Thoracic aorta (tissue), 2 donors: Measurements from ENCODE around the gene ARHGAP5. TPM values are rescaled to one million over a fixed set of nuclear protein-coding genes. Genes with fewer than 3 reads are reported as not detected.
"Not testable (repeated sequence)": the region's sequence is repeated elsewhere in the genome, so short reads cannot be mapped to it uniquely, and the experiment has no call there.

Experiments
- ATAC-seq: fragments of 150-250 bp; one replicate; pipeline ENCODE4 v1.8.0; 2017; ENCODE audit warnings: low read depth; ENCODE audit not compliant: insufficient number of reproducible peaks, low FRiP score
- DNase-seq: peaks from one replicate; pipeline ENCODE4 v3.0.0-alpha.2; 2020; ENCODE audit warnings: low spot score
- H3K27ac ChIP-seq, 2 donors: fragments of 200-600 bp; sonication (generic); 1 replicate in 1 of 2; 2 replicates in 1 of 2; pipeline ENCODE4 v1.5.1; 2016; ENCODE audit warnings: mild to moderate bottlenecking in 2 of 2, moderate library complexity in 2 of 2
- H3K27me3 ChIP-seq: fragments of 200-600 bp; sonication (generic); replicated peaks from 2 replicates; pipeline ENCODE4 v1.6.0; 2016; ENCODE audit warnings: mild to moderate bottlenecking; ENCODE audit not compliant: insufficient read depth
- H3K36me3 ChIP-seq: fragments of 200-600 bp; sonication (generic); one replicate; pipeline ENCODE4 v1.5.1; 2016
- H3K4me1 ChIP-seq, 2 donors: fragments of 200-600 bp; sonication (generic); 1 replicate in 1 of 2; 2 replicates in 1 of 2; pipeline versions ENCODE4 v1.5.1 to v1.6.0; 2016; ENCODE audit warnings: low read depth in 2 of 2, mild to moderate bottlenecking in 1 of 2; ENCODE audit not compliant: control insufficient read depth in 1 of 2
- H3K4me3 ChIP-seq: fragments of 200-600 bp; sonication (generic); 2 replicates; pipeline ENCODE4 v1.5.1; 2016; ENCODE audit warnings: mild to moderate bottlenecking
- H3K9me3 ChIP-seq: fragments of 200-600 bp; sonication (generic); 2 replicates; pipeline ENCODE4 v1.5.1; 2016
- total RNA-seq, 2 donors: library from RNA; depleted of rRNA; stranded (reverse); fragments of >200 nt; gene quantifications; one replicate each; pipeline versions ENCODE4 v1.1.0 to v1.2.3, GENCODE V29; 2016
- TF ChIP-seq, protein P1 (sequence below): fragments of 200-600 bp; sonication (generic); IDR thresholded peaks from one replicate; pipeline ENCODE4 v1.5.1; 2019; ENCODE audit warnings: antibody characterized with exemption

ARHGAP5 gene
- total RNA-seq, 2 donors from 2014 or later, result 77.7 to 93.3 TPM

DNA sequence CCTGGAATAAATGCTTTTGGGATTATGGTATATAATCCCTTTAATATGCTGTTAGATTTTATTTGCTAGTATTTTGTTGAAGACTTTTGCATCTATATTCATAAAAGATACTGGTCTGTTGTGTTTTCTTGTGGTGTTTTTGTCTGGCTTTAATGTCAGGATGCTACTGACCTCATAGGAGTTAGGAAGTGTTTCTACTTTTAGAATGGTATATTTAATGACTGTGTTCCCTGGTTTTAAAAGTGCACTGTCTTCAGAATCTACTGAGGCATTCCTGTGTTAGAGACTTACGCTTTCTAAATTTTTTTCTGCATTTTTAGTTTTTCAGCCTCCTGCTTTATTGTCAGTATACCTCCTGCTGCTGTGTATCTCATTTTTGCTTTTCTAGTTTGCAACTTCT, 51.6 kb downstream of the ARHGAP5 start:
- H3K9me3 ChIP-seq, result no peaks in the 10 kb centered on the region
- DNase-seq (no peak), ATAC-seq (no peak)
- H3K4me1 ChIP-seq, result peaks cover 16 to 17% of the 10 kb centered on the region in 2 donors
- TF ChIP-seq, protein P1, sequence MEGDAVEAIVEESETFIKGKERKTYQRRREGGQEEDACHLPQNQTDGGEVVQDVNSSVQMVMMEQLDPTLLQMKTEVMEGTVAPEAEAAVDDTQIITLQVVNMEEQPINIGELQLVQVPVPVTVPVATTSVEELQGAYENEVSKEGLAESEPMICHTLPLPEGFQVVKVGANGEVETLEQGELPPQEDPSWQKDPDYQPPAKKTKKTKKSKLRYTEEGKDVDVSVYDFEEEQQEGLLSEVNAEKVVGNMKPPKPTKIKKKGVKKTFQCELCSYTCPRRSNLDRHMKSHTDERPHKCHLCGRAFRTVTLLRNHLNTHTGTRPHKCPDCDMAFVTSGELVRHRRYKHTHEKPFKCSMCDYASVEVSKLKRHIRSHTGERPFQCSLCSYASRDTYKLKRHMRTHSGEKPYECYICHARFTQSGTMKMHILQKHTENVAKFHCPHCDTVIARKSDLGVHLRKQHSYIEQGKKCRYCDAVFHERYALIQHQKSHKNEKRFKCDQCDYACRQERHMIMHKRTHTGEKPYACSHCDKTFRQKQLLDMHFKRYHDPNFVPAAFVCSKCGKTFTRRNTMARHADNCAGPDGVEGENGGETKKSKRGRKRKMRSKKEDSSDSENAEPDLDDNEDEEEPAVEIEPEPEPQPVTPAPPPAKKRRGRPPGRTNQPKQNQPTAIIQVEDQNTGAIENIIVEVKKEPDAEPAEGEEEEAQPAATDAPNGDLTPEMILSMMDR, result no peak
- H3K27me3 ChIP-seq, result no peaks in the 10 kb centered on the region
- peak overlapping the region in 1 of 2 donors; percentile 47 for H3K27ac ChIP-seq
- H3K4me3 ChIP-seq, result no peak overlapping the region
- no peaks in the 10 kb centered on the region for H3K36me3 ChIP-seq

DNA sequence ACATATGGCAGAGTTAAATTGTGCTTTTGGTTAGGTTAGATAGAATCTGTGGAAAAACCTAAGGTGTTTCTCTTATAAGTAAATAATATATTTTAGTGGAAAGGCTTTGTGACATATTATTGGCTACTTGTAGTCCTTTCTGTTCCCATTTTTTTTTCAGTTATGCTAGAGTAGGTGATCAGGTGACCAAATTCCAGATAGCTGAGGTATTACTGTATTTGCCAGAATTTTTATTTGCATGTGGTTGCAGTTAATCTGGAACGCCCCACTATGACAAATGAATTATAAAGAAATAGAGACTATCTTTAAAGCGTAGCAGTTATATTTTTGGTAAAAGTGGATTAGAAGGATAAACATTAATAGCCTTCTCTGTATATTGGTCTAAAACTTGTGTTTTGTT, 52.0 kb downstream of the ARHGAP5 start:
- TF ChIP-seq, protein P1, result no peak
- ATAC-seq (no peak), DNase-seq (no peak)
- no peaks in the 10 kb centered on the region for H3K27me3 ChIP-seq
- peaks cover 16 to 17% of the 10 kb centered on the region in 2 donors for H3K4me1 ChIP-seq
- no peak overlapping the region for H3K4me3 ChIP-seq
- H3K9me3 ChIP-seq, result no peaks in the 10 kb centered on the region
- H3K36me3 ChIP-seq, result no peaks in the 10 kb centered on the region
- H3K27ac ChIP-seq, result peak overlapping the region in 1 of 2 donors; percentile 47

DNA sequence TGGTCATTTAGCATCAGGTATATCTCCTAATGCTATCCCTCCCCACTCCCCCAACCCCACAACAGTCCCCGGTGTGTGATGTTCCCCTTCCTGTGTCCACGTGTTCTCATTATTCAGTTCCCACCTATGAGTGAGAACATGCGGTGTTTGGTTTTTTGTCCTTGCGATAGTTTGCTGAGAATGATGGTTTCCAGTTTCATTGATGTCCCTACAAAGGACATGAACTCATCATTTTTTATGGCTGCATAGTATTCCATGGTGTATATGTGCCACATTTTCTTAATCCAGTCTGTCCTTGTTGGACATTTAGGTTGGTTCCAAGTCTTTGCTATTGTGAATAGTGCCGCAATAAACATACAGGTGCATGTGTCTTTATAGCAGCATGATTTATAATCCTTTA, 54.6 kb downstream of the ARHGAP5 start:
- H3K27me3 ChIP-seq, DNase-seq, ATAC-seq, H3K4me3 ChIP-seq, H3K9me3 ChIP-seq, H3K36me3 ChIP-seq, H3K27ac ChIP-seq: not testable (repeated sequence)
- peaks cover 14 to 17% of the 10 kb centered on the region in 2 donors for H3K4me1 ChIP-seq

DNA sequence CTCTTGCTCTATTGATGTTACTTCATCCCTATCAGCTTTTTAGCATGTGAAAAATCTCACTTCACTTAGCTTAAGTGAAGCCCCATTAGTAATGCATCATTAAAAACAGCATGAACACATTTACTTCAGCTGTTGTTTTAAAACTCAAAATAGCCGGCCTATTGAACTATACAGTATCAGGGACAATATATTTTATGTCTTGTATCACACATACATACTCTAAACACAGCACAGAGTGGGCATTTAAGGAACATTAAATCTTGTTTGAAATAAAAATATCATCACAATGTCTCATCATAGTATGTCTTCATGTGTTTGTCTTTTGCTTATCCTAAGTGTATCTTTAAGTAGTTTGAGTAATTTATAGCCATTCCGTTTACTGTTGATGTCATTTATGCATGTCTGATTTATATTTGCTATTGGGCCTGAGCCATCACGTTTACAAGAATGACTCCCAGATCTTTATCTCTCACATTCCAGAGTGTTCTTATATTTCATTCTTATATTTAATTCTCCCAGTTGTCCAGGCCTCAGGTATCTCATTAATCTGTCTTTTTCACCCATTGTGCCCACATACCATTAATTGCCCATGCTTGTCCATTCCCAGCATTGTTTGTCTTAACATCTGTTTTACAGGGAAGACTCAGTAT, 57.5 kb downstream of the ARHGAP5 start:
- no peak for DNase-seq
- no peak for ATAC-seq
- H3K36me3 ChIP-seq, result peaks cover 7% of the 10 kb centered on the region
- H3K27ac ChIP-seq, result no peak overlapping the region
- peaks cover 14% of the 10 kb centered on the region for H3K9me3 ChIP-seq
- H3K27me3 ChIP-seq, result no peaks in the 10 kb centered on the region
- peaks cover 1 to 3% of the 10 kb centered on the region in 2 donors for H3K4me1 ChIP-seq
- TF ChIP-seq, protein P1, result no peak
- no peak overlapping the region for H3K4me3 ChIP-seq

DNA sequence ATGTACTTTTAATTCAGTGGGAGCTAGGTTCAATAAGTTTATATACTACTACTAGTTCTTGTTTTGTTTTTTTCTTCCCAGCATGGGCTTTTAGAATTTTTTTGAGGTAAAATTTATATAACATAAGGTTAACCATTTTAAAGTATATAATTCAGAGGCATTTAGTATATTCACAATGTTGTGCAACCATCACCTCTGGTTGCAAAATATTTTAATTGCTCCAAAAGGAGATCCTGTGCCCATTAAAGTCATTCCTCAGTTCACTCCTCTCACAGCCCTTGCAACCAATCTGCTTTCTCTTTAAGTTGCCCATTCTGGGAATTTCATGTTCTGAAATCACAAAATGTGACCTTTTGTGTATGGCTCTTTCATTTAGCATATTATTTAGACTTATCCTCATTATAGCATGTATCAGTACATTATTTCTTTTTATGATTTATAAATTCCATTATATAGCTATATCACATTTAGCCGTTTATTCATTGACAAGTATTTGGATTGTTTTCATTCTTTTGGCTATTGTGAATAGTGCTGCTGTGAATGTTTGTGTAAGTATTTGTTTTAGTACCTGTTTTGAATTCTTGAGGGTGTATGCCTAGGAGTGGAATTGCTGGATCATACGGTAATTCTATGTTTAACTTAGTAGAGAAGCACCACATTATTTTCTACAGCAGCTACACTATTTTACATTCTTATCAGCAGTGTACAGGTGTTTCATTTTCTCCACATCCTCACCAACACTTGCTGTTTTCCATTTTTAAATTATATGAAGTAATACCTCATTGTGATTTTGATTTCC, 59.1 kb downstream of the ARHGAP5 start:
- ATAC-seq, result no peak

More for the DNA sequence above, 59.1 kb downstream of the ARHGAP5 start:
- Histone ChIP-seq H3K27ac (no peak overlapping the region), H3K4me1 (no peaks in the 10 kb centered on the region), H3K4me3 (no peak overlapping the region), H3K9me3 (peaks cover 14% of the 10 kb centered on the region), H3K27me3 (no peaks in the 10 kb centered on the region), H3K36me3 (peaks cover 7% of the 10 kb centered on the region)
- DNase-seq, result no peak
- TF ChIP-seq, protein P1, result no peak
